Endodermal cell (in vitro differentiated cells): Measurements from ENCODE around the gene TP73. TPM values are rescaled to one million over a fixed set of nuclear protein-coding genes. Genes with fewer than 3 reads are reported as not detected.
A peak's percentile ranks its signal among the peaks of the same experiment; 100 is the strongest.

Experiments used
- DNase-seq: peaks from one replicate; pipeline ENCODE4 v3.0.0-alpha.2; 2017
- H3K27ac ChIP-seq: 2 replicates; pipeline ENCODE4 v1.5.1; 2013; ENCODE audit warnings: mild to moderate bottlenecking, low read depth, low read length, moderate library complexity
- H3K27me3 ChIP-seq: 2 replicates; pipeline ENCODE4 v1.6.1; 2013; ENCODE audit warnings: mild to moderate bottlenecking, low read length, moderate library complexity; ENCODE audit not compliant: insufficient read depth, control insufficient read depth, poor library complexity, severe bottlenecking
- H3K36me3 ChIP-seq: 2 replicates; pipeline ENCODE4 v1.7.0; 2013; ENCODE audit warnings: mild to moderate bottlenecking, low read length, moderate library complexity; ENCODE audit not compliant: control insufficient read depth, insufficient read depth
- H3K4me1 ChIP-seq: one replicate; pipeline ENCODE4 v1.7.0; 2013; ENCODE audit warnings: low read length; ENCODE audit not compliant: control insufficient read depth, insufficient read depth
- H3K4me3 ChIP-seq: 2 replicates; pipeline ENCODE4 v1.5.1; 2013; ENCODE audit warnings: mild to moderate bottlenecking, low read length, moderate library complexity
- H3K9ac ChIP-seq: 2 replicates; pipeline ENCODE4 v1.6.1; 2013; ENCODE audit warnings: mild to moderate bottlenecking, low read length, moderate library complexity; ENCODE audit not compliant: poor library complexity, severe bottlenecking; ENCODE audit errors: extremely low read depth
- H3K9me3 ChIP-seq: 2 replicates; pipeline ENCODE4 v1.6.1; 2013; ENCODE audit warnings: mild to moderate bottlenecking, low read length, moderate library complexity; ENCODE audit not compliant: control insufficient read depth
- H3K27ac Mint-ChIP-seq: 2 replicates; pipeline ENCODE4 v1.8.0; 2020; ENCODE audit warnings: mixed read lengths
- H3K27me3 Mint-ChIP-seq: 2 replicates; pipeline ENCODE4 v1.8.0; 2021; ENCODE audit warnings: mild to moderate bottlenecking, mixed read lengths; ENCODE audit not compliant: insufficient read depth
- H3K36me3 Mint-ChIP-seq: 2 replicates; pipeline ENCODE4 v1.8.0; 2020; ENCODE audit warnings: low read depth, mixed read lengths
- H3K4me1 Mint-ChIP-seq: 2 replicates; pipeline ENCODE4 v1.8.0; 2020; ENCODE audit warnings: mixed read lengths
- H3K4me3 Mint-ChIP-seq: 2 replicates; pipeline ENCODE4 v1.8.0; 2020; ENCODE audit warnings: mild to moderate bottlenecking, moderate library complexity, mixed read lengths
- H3K9me3 Mint-ChIP-seq: 2 replicates; pipeline ENCODE4 v1.8.0; 2020; ENCODE audit warnings: mild to moderate bottlenecking, mixed read lengths
- CTCF ChIP-seq: fragments of 200-600 bp; sonication (generic); conservative IDR thresholded peaks from 2 replicates; pipeline ENCODE4 v1.5.0; 2021; ENCODE audit warnings: antibody characterized with exemption, mild to moderate bottlenecking
- WGBS, 2 experiments: methylation state at CpG; one replicate each; pipeline versions ENCODE4 v1.1.5 to v1.1.7; 2013; ENCODE audit warnings: missing lambda C conversion rate in 2 of 2, mixed read lengths in 1 of 2; ENCODE audit not compliant: insufficient coverage in 1 of 2, insufficient read length in 1 of 2; 5-methylcytosine and 5-hydroxymethylcytosine counted together
- total RNA-seq, 2 donors: library from RNA; stranded (reverse); fragmentation: NEBNext Ultra II Directional in 1 of 2; extraction: Animal tissue kit (Norgen Biotek cat#: 25700) in 1 of 2; gene quantifications; 2 replicates in 1 of 2; 3 replicates in 1 of 2; pipeline ENCODE4 v1.2.1, GENCODE V29; 2021

TP73 gene
- total RNA-seq, 2 donors from 2014 or later, result 3.4 to 3.5 TPM

DNA sequence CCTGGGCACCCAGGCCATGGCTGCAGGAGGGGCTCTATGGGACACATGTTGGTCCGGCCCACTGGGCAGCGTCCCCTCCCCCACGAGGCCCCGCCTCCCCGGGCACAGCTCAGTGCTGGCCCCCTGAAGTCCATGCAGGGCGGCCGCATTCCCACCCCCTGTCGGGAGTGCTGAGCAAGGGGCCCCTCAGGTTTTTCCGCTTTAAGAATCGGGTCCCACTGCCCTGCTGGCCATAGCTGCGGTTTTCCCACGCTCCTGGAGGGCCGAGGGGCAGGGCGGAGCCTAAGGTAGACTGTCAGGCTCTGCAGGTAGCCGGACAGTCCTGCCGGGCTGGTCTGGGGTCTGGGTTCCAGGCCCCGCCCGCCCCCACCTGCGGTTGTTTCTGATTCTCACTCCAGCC lies 56.5 kb downstream of the TP73 start:
- TF ChIP-seq CTCF, result no peak
- Histone ChIP-seq H3K27ac (no peak overlapping the region), H3K9ac (no peak overlapping the region), H3K9me3 (no peaks in the 10 kb centered on the region), H3K4me3 (no peak overlapping the region), H3K36me3 (no peaks in the 10 kb centered on the region), H3K27me3 (peaks cover 10% of the 10 kb centered on the region), H3K4me1 (no peaks in the 10 kb centered on the region)
- H3K4me3 Mint-ChIP-seq, result no peak overlapping the region
- WGBS, 2 experiments, result 15 to 49% methylated on average over 9 to 19 of the region's 19 CpGs
- DNase-seq, result peak; percentile 77
- H3K27ac Mint-ChIP-seq, result no peak overlapping the region
- H3K9me3 Mint-ChIP-seq, result no peaks in the 10 kb centered on the region
- peaks cover 4% of the 10 kb centered on the region for H3K27me3 Mint-ChIP-seq
- no peaks in the 10 kb centered on the region for H3K36me3 Mint-ChIP-seq
- H3K4me1 Mint-ChIP-seq, result peaks cover 4% of the 10 kb centered on the region

- Histone ChIP-seq H3K36me3 (no peaks in the 10 kb centered on the region), H3K4me3 (no peak overlapping the region), H3K9ac (no peak overlapping the region), H3K27ac (no peak overlapping the region), H3K9me3 (no peaks in the 10 kb centered on the region), H3K27me3 (peaks cover 10% of the 10 kb centered on the region), H3K4me1 (no peaks in the 10 kb centered on the region)
- WGBS, 2 experiments, result 83 to 89% methylated on average over 2 to 15 of the region's 15 CpGs
- Mint-ChIP-seq H3K4me3 (no peak overlapping the region), H3K36me3 (no peaks in the 10 kb centered on the region), H3K9me3 (no peaks in the 10 kb centered on the region), H3K4me1 (peaks cover 4% of the 10 kb centered on the region), H3K27ac (no peak overlapping the region), H3K27me3 (peaks cover 4% of the 10 kb centered on the region)
- DNase-seq, result no peak
- no peak for TF ChIP-seq CTCF
Observed at GRCh38 chr1:3710251-3710650, 57.9 kb downstream of the TP73 start.

GRCh38 chr1:3711381-3711779 lies 59.1 kb downstream of the TP73 start:
- no peak overlapping the region for H3K4me3 ChIP-seq
- no peaks in the 10 kb centered on the region for H3K9me3 Mint-ChIP-seq
- H3K27ac ChIP-seq, result no peak overlapping the region
- no peak overlapping the region for H3K4me3 Mint-ChIP-seq
- 75 to 88% methylated on average over 7 to 11 of the region's 11 CpGs for WGBS, 2 experiments
- H3K36me3 ChIP-seq, result no peaks in the 10 kb centered on the region
- H3K27me3 ChIP-seq, result peaks cover 10% of the 10 kb centered on the region
- TF ChIP-seq CTCF, result no peak
- H3K4me1 ChIP-seq, result no peaks in the 10 kb centered on the region
- H3K27ac Mint-ChIP-seq, result no peak overlapping the region
- peaks cover 4% of the 10 kb centered on the region for H3K27me3 Mint-ChIP-seq
- no peaks in the 10 kb centered on the region for H3K36me3 Mint-ChIP-seq
- DNase-seq, result no peak
- H3K9ac ChIP-seq, result no peak overlapping the region
- no peaks in the 10 kb centered on the region for H3K9me3 ChIP-seq
- H3K4me1 Mint-ChIP-seq, result peaks cover 4% of the 10 kb centered on the region
